MM.1S (cell line): Measurements from ENCODE around the gene TTLL5.

Experiments used
- DNase-seq: peaks from one replicate; pipeline ENCODE4 v3.0.0-alpha.2; 2015
- H2AFZ ChIP-seq: fragments of 300-600 bp; sonication (generic); 2 replicates; pipeline ENCODE4 v1.6.0; 2016; ENCODE audit warnings: antibody characterized with exemption, low read length
- H3F3A ChIP-seq: fragments of 300-600 bp; sonication (generic); 2 replicates; pipeline ENCODE4 v1.6.1; 2016; ENCODE audit warnings: mild to moderate bottlenecking, antibody characterized with exemption, low read length, moderate library complexity, mixed read lengths; ENCODE audit not compliant: insufficient read depth
- H3K27ac ChIP-seq: fragments of 300-600 bp; sonication (generic); 2 replicates; pipeline ENCODE4 v1.5.1; 2016; ENCODE audit warnings: mild to moderate bottlenecking, low read length
- H3K27me3 ChIP-seq: fragments of 300-600 bp; sonication (generic); replicated peaks from 2 replicates; pipeline ENCODE4 v1.6.0; 2016; ENCODE audit warnings: low read length; ENCODE audit not compliant: insufficient read depth
- H3K36me3 ChIP-seq: fragments of 300-600 bp; sonication (generic); replicated peaks from 2 replicates; pipeline ENCODE4 v1.6.1; 2016; ENCODE audit warnings: mild to moderate bottlenecking, low read length, mixed read lengths; ENCODE audit not compliant: insufficient read depth
- H3K4me1 ChIP-seq: fragments of 300-600 bp; sonication (generic); 2 replicates; pipeline ENCODE4 v1.6.1; 2016; ENCODE audit warnings: low read length, mixed read lengths
- H3K4me2 ChIP-seq: fragments of 300-600 bp; sonication (generic); 2 replicates; pipeline ENCODE4 v1.6.0; 2016; ENCODE audit warnings: low read depth, low read length
- H3K4me3 ChIP-seq: fragments of 300-600 bp; sonication (generic); 2 replicates; pipeline ENCODE4 v1.5.1; 2016; ENCODE audit warnings: low read length, mixed read lengths
- H3K79me2 ChIP-seq: fragments of 300-600 bp; sonication (generic); 2 replicates; pipeline ENCODE4 v1.6.1; 2016; ENCODE audit warnings: mixed run types, low read length, mixed read lengths
- H3K9ac ChIP-seq: fragments of 300-600 bp; sonication (generic); 2 replicates; pipeline ENCODE4 v1.6.1; 2016; ENCODE audit warnings: low read length, mixed read lengths
- H3K9me2 ChIP-seq: fragments of 300-600 bp; sonication (generic); replicated peaks from 2 replicates; pipeline ENCODE4 v1.6.1; 2016; ENCODE audit warnings: mild to moderate bottlenecking, low read length, mixed read lengths; ENCODE audit not compliant: insufficient read depth
- H3K9me3 ChIP-seq: fragments of 300-600 bp; sonication (generic); replicated peaks from 2 replicates; pipeline ENCODE4 v1.6.1; 2016; ENCODE audit warnings: mild to moderate bottlenecking, low read length, mixed read lengths; ENCODE audit not compliant: insufficient read depth
- H4K20me1 ChIP-seq: fragments of 300-600 bp; sonication (generic); 2 replicates; pipeline ENCODE4 v1.6.1; 2016; ENCODE audit warnings: mild to moderate bottlenecking, low read length, moderate library complexity, mixed read lengths; ENCODE audit not compliant: insufficient read depth
- EZH2 ChIP-seq: fragments of 300-600 bp; sonication (generic); optimal IDR thresholded peaks from 2 replicates; pipeline ENCODE3; 2017; ENCODE audit warnings: low read depth, mild to moderate bottlenecking, antibody characterized with exemption, low read length, mixed read lengths
- EZH2phosphoT487 ChIP-seq: fragments of 300-600 bp; sonication (generic); IDR thresholded peaks from 2 replicates; pipeline ENCODE4 v1.6.1; 2018; ENCODE audit warnings: antibody characterized with exemption, low read length
- TF ChIP-seq, protein P1 (sequence below): fragments of 300-600 bp; sonication (generic); IDR thresholded peaks from 2 replicates; pipeline ENCODE4 v1.5.1; 2016; ENCODE audit warnings: antibody characterized with exemption, low read length, mixed read lengths

TTLL5 gene

DNA sequence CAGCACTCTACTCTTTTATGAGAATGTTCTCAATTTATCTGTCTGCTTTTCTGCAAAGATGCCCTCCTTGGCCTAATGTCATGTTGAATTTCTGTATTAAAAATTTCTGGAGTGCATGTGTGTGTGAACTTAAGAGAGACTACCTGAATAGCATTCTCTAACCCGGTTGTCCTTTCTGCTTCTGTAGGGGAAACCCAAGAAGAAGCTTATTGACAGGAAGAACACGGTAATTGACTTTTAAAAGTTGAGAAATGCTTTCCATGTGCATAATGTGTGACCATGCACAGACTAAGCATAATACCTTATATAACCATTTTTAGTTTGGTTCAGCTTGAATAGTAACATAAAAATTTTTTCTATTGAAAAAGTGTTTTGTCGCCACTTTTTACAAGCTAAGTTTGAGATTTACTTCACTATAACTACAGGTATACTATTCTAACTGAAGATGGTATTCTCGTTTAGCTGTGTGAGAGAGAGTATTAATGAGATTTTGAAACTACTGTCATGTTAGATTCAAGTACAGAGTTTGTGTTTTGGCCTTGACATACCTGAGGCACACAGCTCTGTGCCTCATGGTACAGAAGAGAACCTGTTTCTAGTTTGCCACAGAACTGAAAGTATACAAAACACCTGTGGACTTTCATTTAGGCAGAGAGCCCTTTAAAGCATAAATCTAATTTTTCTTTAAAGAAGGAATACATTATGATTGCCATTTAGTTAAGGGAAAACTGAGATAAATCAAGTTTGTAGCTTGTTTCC is 96.8 kb downstream of the TTLL5 start:
- TF ChIP-seq EZH2phosphoT487 (no peak), EZH2 (no peak)
- TF ChIP-seq, protein P1, sequence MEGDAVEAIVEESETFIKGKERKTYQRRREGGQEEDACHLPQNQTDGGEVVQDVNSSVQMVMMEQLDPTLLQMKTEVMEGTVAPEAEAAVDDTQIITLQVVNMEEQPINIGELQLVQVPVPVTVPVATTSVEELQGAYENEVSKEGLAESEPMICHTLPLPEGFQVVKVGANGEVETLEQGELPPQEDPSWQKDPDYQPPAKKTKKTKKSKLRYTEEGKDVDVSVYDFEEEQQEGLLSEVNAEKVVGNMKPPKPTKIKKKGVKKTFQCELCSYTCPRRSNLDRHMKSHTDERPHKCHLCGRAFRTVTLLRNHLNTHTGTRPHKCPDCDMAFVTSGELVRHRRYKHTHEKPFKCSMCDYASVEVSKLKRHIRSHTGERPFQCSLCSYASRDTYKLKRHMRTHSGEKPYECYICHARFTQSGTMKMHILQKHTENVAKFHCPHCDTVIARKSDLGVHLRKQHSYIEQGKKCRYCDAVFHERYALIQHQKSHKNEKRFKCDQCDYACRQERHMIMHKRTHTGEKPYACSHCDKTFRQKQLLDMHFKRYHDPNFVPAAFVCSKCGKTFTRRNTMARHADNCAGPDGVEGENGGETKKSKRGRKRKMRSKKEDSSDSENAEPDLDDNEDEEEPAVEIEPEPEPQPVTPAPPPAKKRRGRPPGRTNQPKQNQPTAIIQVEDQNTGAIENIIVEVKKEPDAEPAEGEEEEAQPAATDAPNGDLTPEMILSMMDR: no peak
- no peaks in the 10 kb centered on the region for H3K9me3 ChIP-seq
- no peaks in the 10 kb centered on the region for H3K36me3 ChIP-seq

DNA sequence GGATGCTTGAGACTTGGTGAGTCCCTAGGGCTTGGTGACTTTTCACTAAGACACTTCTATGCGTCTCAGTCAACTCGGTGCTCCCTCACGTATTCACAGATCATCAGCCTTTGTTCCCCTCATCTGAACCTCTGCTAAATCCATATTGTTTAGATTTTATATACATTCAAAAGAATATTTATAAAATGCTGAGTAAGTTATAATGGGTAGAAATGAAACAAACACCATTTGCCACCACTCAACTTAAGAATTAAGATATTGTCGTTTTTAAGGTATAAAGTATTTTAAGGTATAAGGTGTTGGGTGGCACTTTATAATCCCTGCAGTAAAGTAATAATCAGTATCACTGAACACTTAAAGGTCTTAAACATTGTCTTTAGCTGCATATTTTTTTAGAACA is 103.0 kb downstream of the TTLL5 start:
- Histone ChIP-seq H3K9ac (no peak overlapping the region), H3K36me3 (no peaks in the 10 kb centered on the region), H3K4me1 (no peaks in the 10 kb centered on the region), H3K27ac (no peak overlapping the region), H3K4me2 (no peak overlapping the region), H3F3A (no peaks in the 10 kb centered on the region), H3K27me3 (no peaks in the 10 kb centered on the region), H4K20me1 (no peaks in the 10 kb centered on the region), H2AFZ (no peak overlapping the region), H3K4me3 (no peak overlapping the region), H3K9me2 (no peaks in the 10 kb centered on the region), H3K79me2 (no peaks in the 10 kb centered on the region), H3K9me3 (no peaks in the 10 kb centered on the region)
- TF ChIP-seq EZH2phosphoT487: no peak
- TF ChIP-seq EZH2: no peak
- TF ChIP-seq, protein P1: no peak
- no peak for DNase-seq

More for the DNA sequence above, 96.8 kb downstream of the TTLL5 start:
- H3F3A ChIP-seq: no peaks in the 10 kb centered on the region
- H3K9me2 ChIP-seq: no peaks in the 10 kb centered on the region
- 0 out of 2 replicates have a peak, but pooled peaks cover 5% of the 10 kb centered on the region for H3K4me1 ChIP-seq
- no peaks in the 10 kb centered on the region for H3K27me3 ChIP-seq
- H2AFZ ChIP-seq: no peak overlapping the region
- no peak overlapping the region for H3K4me2 ChIP-seq
- no peaks in the 10 kb centered on the region for H3K79me2 ChIP-seq
- no peaks in the 10 kb centered on the region for H4K20me1 ChIP-seq
- no peak overlapping the region for H3K9ac ChIP-seq
- DNase-seq: no peak
- no peak overlapping the region for H3K27ac ChIP-seq
- H3K4me3 ChIP-seq: no peak overlapping the region

DNA sequence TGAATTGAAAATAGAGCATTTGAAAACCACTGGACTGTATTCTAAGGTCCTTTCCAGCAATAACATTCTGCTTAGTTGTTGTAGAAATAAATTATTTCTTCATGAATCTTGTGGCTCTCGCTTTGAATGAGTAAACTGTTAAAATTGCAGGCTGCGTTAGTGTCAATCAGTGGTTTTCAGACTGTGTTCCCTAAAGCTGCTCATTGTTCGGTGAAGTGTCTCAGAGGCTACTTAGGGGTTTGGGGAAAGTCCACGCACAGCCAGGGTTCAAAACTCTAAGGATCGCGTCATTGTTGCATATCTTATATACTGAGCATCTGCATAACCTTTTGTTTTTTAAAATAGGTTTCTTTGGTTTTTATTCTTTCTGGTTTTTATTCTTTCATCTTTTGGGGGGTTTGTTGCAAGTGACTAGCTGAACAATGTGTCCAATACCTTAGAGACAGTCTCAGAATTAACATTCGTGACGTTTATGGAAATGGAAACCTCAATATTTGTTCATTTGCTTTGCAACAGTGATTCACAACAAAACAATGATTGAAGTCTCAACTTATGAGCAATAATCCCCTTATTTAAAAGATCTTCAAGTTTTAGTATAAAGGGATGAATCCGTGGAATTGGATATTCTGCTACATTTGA is 108.1 kb downstream of the TTLL5 start:
- Histone ChIP-seq H4K20me1 (no peaks in the 10 kb centered on the region), H3K4me1 (no peaks in the 10 kb centered on the region), H3F3A (no peaks in the 10 kb centered on the region), H3K9me2 (no peaks in the 10 kb centered on the region), H3K36me3 (no peaks in the 10 kb centered on the region), H3K4me3 (no peak overlapping the region), H3K9ac (no peak overlapping the region), H3K27ac (no peak overlapping the region), H3K4me2 (no peak overlapping the region), H2AFZ (no peak overlapping the region), H3K9me3 (no peaks in the 10 kb centered on the region), H3K27me3 (no peaks in the 10 kb centered on the region), H3K79me2 (no peaks in the 10 kb centered on the region)
- no peak for DNase-seq
- TF ChIP-seq EZH2phosphoT487: no peak
- TF ChIP-seq, protein P1: no peak
- TF ChIP-seq EZH2: no peak
